H1 (cell line): ENCODE measurements around the gene RBL1. TPM values are rescaled to one million over a fixed set of nuclear protein-coding genes. Genes with fewer than 3 reads are reported as not detected.

ENCODE experiments used
- CTCF ChIA-PET: fragments of 300-600 bp; sonication (Branson Sonifier 250); formaldehyde crosslinking; loops from one replicate; lab custom pipeline; 2021; ENCODE audit not compliant: partially characterized antibody; lab: Charles Lee
- POLR2A ChIA-PET: fragments of 300-600 bp; sonication (Branson Sonifier 250); formaldehyde crosslinking; loops from one replicate; lab custom pipeline; 2021; ENCODE audit warnings: inconsistent platforms; ENCODE audit not compliant: partially characterized antibody; lab: Charles Lee
- DNase-seq, 2 experiments: peaks; one replicate each; pipeline versions ENCODE4 v3.0.0 to v3.0.0-alpha.2; 2010 to 2022; ENCODE audit warnings: low spot score in 2 of 2, low read depth in 1 of 2, mixed read lengths in 1 of 2
- FAIRE-seq: peaks from 2 replicates; lab custom pipeline; 2011; peaks lifted over from hg19 to GRCh38; lab: Jason Lieb, UNC
- H2AFZ ChIP-seq: 2 replicates; pipeline ENCODE4 v1.8.1; 2012; ENCODE audit warnings: low read length, inconsistent platforms
- H2AK5ac ChIP-seq: 2 replicates; pipeline ENCODE4 v1.6.1; 2013; ENCODE audit warnings: low read depth, low read length
- H2BK120ac ChIP-seq: replicated peaks from 2 replicates; pipeline ENCODE3; 2013; ENCODE audit warnings: low read depth, low read length, inconsistent platforms
- H2BK12ac ChIP-seq: 2 replicates; pipeline ENCODE4 v1.6.1; 2013; ENCODE audit warnings: low read depth, low read length
- H2BK15ac ChIP-seq: 2 replicates; pipeline ENCODE4 v1.6.1; 2013; ENCODE audit warnings: low read length
- H2BK20ac ChIP-seq: 2 replicates; pipeline ENCODE4 v1.6.1; 2013; ENCODE audit warnings: low read length
- H2BK5ac ChIP-seq: 2 replicates; pipeline ENCODE4 v1.6.1; 2013; ENCODE audit warnings: low read depth, low read length
- H3K14ac ChIP-seq: 2 replicates; pipeline ENCODE4 v1.6.1; 2013; ENCODE audit warnings: inconsistent platforms; ENCODE audit not compliant: insufficient read length
- H3K18ac ChIP-seq: 2 replicates; pipeline ENCODE4 v1.6.1; 2013; ENCODE audit warnings: low read length; ENCODE audit errors: extremely low read depth
- H3K23ac ChIP-seq: 2 replicates; pipeline ENCODE4 v1.6.1; 2013; ENCODE audit warnings: inconsistent platforms; ENCODE audit not compliant: insufficient read length
- H3K23me2 ChIP-seq: 2 replicates; pipeline ENCODE4 v1.6.1; 2013; ENCODE audit warnings: low read depth, low read length
- H3K27ac ChIP-seq: 2 replicates; pipeline ENCODE4 v1.6.1; 2011; ENCODE audit warnings: low read depth, low read length, inconsistent platforms
- H3K27me3 ChIP-seq, 4 experiments: replicated peaks in 1 of 4; 1 replicate in 1 of 4; 2 replicates in 3 of 4; pipeline versions ENCODE4 v1.6.1 to v1.8.1; 2011 to 2013; ENCODE audit warnings: low read length in 3 of 4, mild to moderate bottlenecking in 3 of 4, inconsistent platforms in 2 of 4, mixed read lengths in 2 of 4, moderate library complexity in 1 of 4; ENCODE audit not compliant: control insufficient read depth in 3 of 4, insufficient read depth in 3 of 4; ENCODE audit errors: extremely low read depth in 1 of 4
- H3K36me3 ChIP-seq, 4 experiments: 2 replicates each; pipeline versions ENCODE4 v1.6.1 to v1.8.1; 2011 to 2013; ENCODE audit warnings: mild to moderate bottlenecking in 4 of 4, low read length in 3 of 4, moderate library complexity in 2 of 4, control low read depth in 1 of 4, inconsistent platforms in 1 of 4; ENCODE audit not compliant: insufficient read depth in 4 of 4, control insufficient read depth in 2 of 4
- H3K4ac ChIP-seq: replicated peaks from 2 replicates; pipeline ENCODE3; 2013; ENCODE audit warnings: low read length, low read depth, mixed read lengths, inconsistent platforms; ENCODE audit not compliant: insufficient read length
- H3K4me1 ChIP-seq, 4 experiments: replicated peaks in 1 of 4; 1 replicate in 1 of 4; 2 replicates in 3 of 4; pipeline versions ENCODE4 v1.6.1 to v1.8.1; 2011 to 2013; ENCODE audit warnings: low read length in 3 of 4, inconsistent platforms in 2 of 4, mixed read lengths in 1 of 4; ENCODE audit not compliant: insufficient read depth in 4 of 4, control insufficient read depth in 3 of 4
- H3K4me2 ChIP-seq, 2 experiments: 2 replicates each; pipeline versions ENCODE4 v1.6.1 to v1.8.1; 2011 to 2013; ENCODE audit warnings: low read depth in 2 of 2, low read length in 2 of 2, control low read depth in 1 of 2, inconsistent platforms in 1 of 2, mild to moderate bottlenecking in 1 of 2; ENCODE audit not compliant: insufficient read depth in 1 of 2
- H3K4me3 ChIP-seq, 4 experiments: fragments of 200-600, 300-600 bp in 1 of 4; sonication (generic), shearing (Covaris generic), sonication (Bioruptor Twin) in 1 of 4; 2 replicates each; pipeline versions ENCODE4 v1.5.1 to v1.8.1; 2011 to 2016; ENCODE audit warnings: low read length in 4 of 4, low read depth in 3 of 4, control low read depth in 2 of 4, inconsistent platforms in 2 of 4, mild to moderate bottlenecking in 2 of 4, mixed read lengths in 1 of 4, moderate library complexity in 1 of 4; ENCODE audit not compliant: insufficient read depth in 2 of 4; ENCODE audit errors: extremely low read depth in 1 of 4
- H3K56ac ChIP-seq: replicated peaks from 2 replicates; pipeline ENCODE3; 2013; ENCODE audit warnings: low read depth, mild to moderate bottlenecking, mixed read lengths, low read length, inconsistent platforms; ENCODE audit not compliant: insufficient read length
- H3K79me1 ChIP-seq: 2 replicates; pipeline ENCODE4 v1.6.1; 2013; ENCODE audit warnings: low read depth, low read length, control low read depth
- H3K79me2 ChIP-seq, 2 experiments: 2 replicates each; pipeline versions ENCODE4 v1.6.1 to v1.8.1; 2012 to 2013; ENCODE audit warnings: low read length in 2 of 2, mild to moderate bottlenecking in 2 of 2, inconsistent platforms in 1 of 2; ENCODE audit not compliant: insufficient read depth in 2 of 2, control insufficient read depth in 1 of 2
- H3K9ac ChIP-seq, 4 experiments: replicated peaks in 1 of 4; 1 replicate in 1 of 4; 2 replicates in 3 of 4; pipeline versions ENCODE4 v1.6.1 to v1.8.1; 2011 to 2013; ENCODE audit warnings: low read depth in 3 of 4, low read length in 3 of 4, control low read depth in 2 of 4, mild to moderate bottlenecking in 2 of 4, moderate library complexity in 2 of 4, inconsistent platforms in 1 of 4; ENCODE audit errors: extremely low read depth in 1 of 4
- H3K9me3 ChIP-seq, 2 experiments: 2 replicates each; pipeline versions ENCODE4 v1.6.1 to v1.8.1; 2012 to 2013; ENCODE audit warnings: mild to moderate bottlenecking in 2 of 2, moderate library complexity in 2 of 2, control low read depth in 1 of 2, inconsistent platforms in 1 of 2, low read depth in 1 of 2, low read length in 1 of 2, mixed read lengths in 1 of 2; ENCODE audit not compliant: insufficient read depth in 2 of 2
- H4K20me1 ChIP-seq, 2 experiments: replicated peaks in 1 of 2; 2 replicates each; pipeline versions ENCODE3 to v1.8.1; 2011 to 2013; ENCODE audit warnings: inconsistent platforms in 2 of 2, low read length in 2 of 2, mild to moderate bottlenecking in 1 of 2; ENCODE audit not compliant: insufficient read depth in 2 of 2, control insufficient read depth in 1 of 2
- H4K5ac ChIP-seq: 2 replicates; pipeline ENCODE4 v1.6.1; 2013; ENCODE audit warnings: low read length, low read depth, mixed read lengths, inconsistent platforms; ENCODE audit not compliant: insufficient read length
- H4K8ac ChIP-seq: 2 replicates; pipeline ENCODE4 v1.8.0; 2013; ENCODE audit warnings: mild to moderate bottlenecking, moderate library complexity, low read length, inconsistent platforms; ENCODE audit not compliant: insufficient read depth; ENCODE audit errors: extremely low read depth
- H4K91ac ChIP-seq: replicated peaks from 2 replicates; pipeline ENCODE3; 2013; ENCODE audit warnings: low read length, mixed read lengths, inconsistent platforms; ENCODE audit not compliant: insufficient read length
- BRCA1 ChIP-seq: IDR thresholded peaks from 2 replicates; pipeline ENCODE4 v1.6.1; 2012; ENCODE audit warnings: low read depth, low read length, improper control_type of control experiment
- CBX8 ChIP-seq: fragments of 300-800, 300-1000 bp; sonication (generic); IDR thresholded peaks from 2 replicates; pipeline ENCODE4 v1.7.1; 2016; ENCODE audit warnings: low read depth, low read length, borderline replicate concordance
- CEBPB ChIP-seq: IDR thresholded peaks from 2 replicates; pipeline ENCODE4 v1.6.1; 2012; ENCODE audit warnings: low read depth, low read length
- CHD1 ChIP-seq: IDR thresholded peaks from 2 replicates; pipeline ENCODE4 v1.6.1; 2012; ENCODE audit warnings: low read depth, low read length, improper control_type of control experiment
- CHD2 ChIP-seq: IDR thresholded peaks from 2 replicates; pipeline ENCODE4 v1.6.1; 2012; ENCODE audit warnings: low read length, improper control_type of control experiment
- CREB1 ChIP-seq: IDR thresholded peaks from 2 replicates; pipeline ENCODE4 v1.6.1; 2012; ENCODE audit warnings: inconsistent platforms
- EP300 ChIP-seq, 2 experiments: IDR thresholded peaks; 1 replicate in 1 of 2; 2 replicates in 1 of 2; pipeline ENCODE4 v1.6.1; 2011 to 2012; ENCODE audit warnings: low read depth in 2 of 2, low read length in 2 of 2, mild to moderate bottlenecking in 2 of 2, borderline replicate concordance in 1 of 2, inconsistent platforms in 1 of 2, moderate library complexity in 1 of 2
- HDAC6 ChIP-seq: IDR thresholded peaks from one replicate; pipeline ENCODE4 v1.7.1; 2012; ENCODE audit warnings: low read depth, mild to moderate bottlenecking, inconsistent platforms, low read length, moderate library complexity
- KDM4A ChIP-seq: IDR thresholded peaks from one replicate; pipeline ENCODE4 v1.7.1; 2012; ENCODE audit warnings: low read depth, mild to moderate bottlenecking, moderate library complexity, low read length, inconsistent platforms; ENCODE audit not compliant: severe bottlenecking
- KDM5A ChIP-seq: fragments of 200-600 bp; IDR thresholded peaks from 2 replicates; pipeline ENCODE4 v1.7.1; 2012; ENCODE audit warnings: mild to moderate bottlenecking, low read length, inconsistent platforms, mixed read lengths
- RXRA ChIP-seq: IDR thresholded peaks from 2 replicates; pipeline ENCODE4 v1.6.1; 2011; ENCODE audit warnings: low read depth, mild to moderate bottlenecking, low read length, moderate library complexity; ENCODE audit not compliant: insufficient read depth
- TAF1 ChIP-seq: IDR thresholded peaks from 2 replicates; pipeline ENCODE4 v1.6.1; 2011; ENCODE audit warnings: mild to moderate bottlenecking, low read depth, low read length
- TAF7 ChIP-seq: optimal IDR thresholded peaks from 2 replicates; pipeline ENCODE3; 2011; ENCODE audit warnings: low read depth, mild to moderate bottlenecking, inconsistent platforms, low read length, moderate library complexity, borderline replicate concordance
- TCF12 ChIP-seq: IDR thresholded peaks from 2 replicates; pipeline ENCODE4 v1.6.1; 2011; ENCODE audit warnings: low read depth, mild to moderate bottlenecking, low read length
- USF2 ChIP-seq: IDR thresholded peaks from 2 replicates; pipeline ENCODE4 v1.6.1; 2011; ENCODE audit warnings: low read length, improper control_type of control experiment
- ZNF274 ChIP-seq: IDR thresholded peaks from 2 replicates; pipeline ENCODE4 v1.7.0; 2012; ENCODE audit warnings: low read length, borderline replicate concordance; ENCODE audit errors: extremely low read depth
- polyA plus RNA-seq, 7 experiments: library from polyadenylated mRNA; depleted of rRNA in 3 of 7; stranded (reverse) in 5 of 7; unstranded in 2 of 7; fragments of >200 nt in 5 of 7; fragments of 200-250 nt in 2 of 7; gene quantifications; 1 replicate in 5 of 7; 2 replicates in 1 of 7; 4 replicates in 1 of 7; pipeline versions ENCODE4 v1.2.1 to v1.2.3, GENCODE V29; 2011 to 2013; ENCODE audit warnings: missing spikeins in 2 of 7, mixed read lengths in 2 of 7
- total RNA-seq: library from RNA; stranded (reverse); fragmentation: NEBNext Ultra II Directional; extraction: Animal tissue kit (Norgen Biotek cat#: 25700); gene quantifications from 2 replicates; pipeline ENCODE4 v1.2.1, GENCODE V29; 2021

The RBL1 gene
- total and polyA plus RNA-seq, 2 of the 8 experiments (the other 6 are each of a cell fraction or from before 2014, with no cell fraction given): 3.2 to 12.3 TPM

- Histone ChIP-seq H3K4ac (no peak overlapping the region), H3K14ac (no peak overlapping the region), H2BK12ac (no peak overlapping the region), H4K91ac (no peak overlapping the region), H4K8ac (no peak overlapping the region), H3K4me2 (no peak overlapping the region), H2BK5ac (no peak overlapping the region), H2AK5ac (no peak overlapping the region), H2BK120ac (no peak overlapping the region), H3K79me1 (no peaks in the 10 kb centered on the region), H3K9ac (no peak overlapping the region), H2BK20ac (no peak overlapping the region), H3K18ac (no peak overlapping the region), H2AFZ (no peak overlapping the region), H2BK15ac (no peak overlapping the region), H4K5ac (no peak overlapping the region), H3K79me2 (no peaks in the 10 kb centered on the region), H3K4me1 (no peaks in the 10 kb centered on the region), H3K4me3 (no peak overlapping the region), H3K56ac (no peak overlapping the region), H3K9me3 (peaks cover 0 to 8% of the 10 kb centered on the region in 2 experiments; a peak in 1 of 4 replicates), H4K20me1 (no peaks in the 10 kb centered on the region), H3K27ac (no peak overlapping the region), H3K23ac (no peak overlapping the region), H3K36me3 (peaks cover 0 to 19% (median 10%) of the 10 kb centered on the region in 4 experiments; a peak in 5 of 8 replicates), H3K27me3 (no peaks in the 10 kb centered on the region), H3K23me2 (no peaks in the 10 kb centered on the region)
- FAIRE-seq (no peak), DNase-seq (no peak)
- POLR2A ChIA-PET: no interaction called here
- CTCF ChIA-PET: interaction anchor here (0.5 kb wide), 1 partner anchor 268 kb away, joined by 3 read pairs; no protein-coding TSS in a partner anchor
- no peak for TF ChIP-seq TAF1
- no peak for TF ChIP-seq HDAC6
- no peak for TF ChIP-seq BRCA1
- no peak for TF ChIP-seq KDM5A
- TF ChIP-seq CREB1: no peak
- TF ChIP-seq KDM4A: no peak
- no peak for TF ChIP-seq CHD2
- TF ChIP-seq ZNF274: no peak
- TF ChIP-seq USF2: no peak
- TF ChIP-seq CBX8: no peak
- no peak for TF ChIP-seq EP300 (IDR thresholded peaks at IDR 0.05; ENCODE audit: borderline replicate concordance in 1 of 2, low read depth in 2 of 2, low read length in 2 of 2)
- TF ChIP-seq RXRA: no peak
- no peak for TF ChIP-seq CEBPB
- no peak for TF ChIP-seq CHD1
- TF ChIP-seq TCF12: no peak
- TF ChIP-seq TAF7: no peak
Measured at GRCh38 chr20:37011147-37011546, 84.7 kb downstream of the RBL1 start.
